ENCODE results near the gene TTLL1.

Gene TTLL1

DNA sequence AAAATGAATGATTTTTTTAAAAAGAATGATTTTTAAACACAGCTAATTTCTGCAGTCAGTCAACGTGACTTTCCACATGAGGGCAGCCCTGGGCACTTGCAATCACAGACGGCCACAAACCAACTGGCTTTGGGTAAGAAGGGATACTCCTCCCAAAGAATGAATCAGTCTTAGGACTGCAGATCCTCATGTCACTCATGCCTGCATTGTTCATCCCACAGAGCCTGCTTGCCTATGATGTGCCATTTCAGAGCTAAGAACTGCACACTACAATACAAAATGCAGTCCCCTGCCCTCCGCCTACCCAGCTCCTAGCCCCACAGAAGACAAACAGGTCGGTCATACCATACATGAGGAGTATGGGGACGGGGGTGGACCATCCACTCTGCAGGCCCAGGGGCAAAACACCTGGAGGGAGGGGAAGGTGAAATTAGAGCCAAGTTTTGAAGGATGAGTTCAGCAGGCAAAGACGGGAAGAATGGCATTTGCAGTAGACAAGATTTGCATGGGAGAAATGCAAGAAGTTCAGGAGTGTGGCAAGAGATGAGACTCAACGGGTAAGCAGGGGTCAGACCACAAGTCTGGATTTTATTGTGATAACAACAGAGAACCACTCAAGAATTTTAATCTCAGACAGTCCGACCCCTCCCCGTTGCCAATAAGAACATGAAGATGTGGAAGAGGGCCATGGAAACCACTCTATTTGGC lies 98.9 kb downstream of the TTLL1 start:
- no peak for DNase-seq
